Activated CD8-positive, alpha-beta memory T cell treated with anti-CD3 and anti-CD28 coated beads for 48 hours (primary cell): ENCODE results near the gene UBALD1.

Source experiments
- DNase-seq, 3 experiments: peaks; one replicate each; pipeline ENCODE4 v3.0.0-alpha.2; 2020; ENCODE audit warnings: low read depth in 2 of 3, low spot score in 2 of 3

The UBALD1 gene

GRCh38 chr16:4614571-4615383, at the start of gene UBALD1:
UBALD1 (minus strand) TSS chr16:4614888; CDS start chr16:4614797, 91 bp downstream.
- peak; percentile 60 to 68 (median 67) for DNase-seq

DNA sequence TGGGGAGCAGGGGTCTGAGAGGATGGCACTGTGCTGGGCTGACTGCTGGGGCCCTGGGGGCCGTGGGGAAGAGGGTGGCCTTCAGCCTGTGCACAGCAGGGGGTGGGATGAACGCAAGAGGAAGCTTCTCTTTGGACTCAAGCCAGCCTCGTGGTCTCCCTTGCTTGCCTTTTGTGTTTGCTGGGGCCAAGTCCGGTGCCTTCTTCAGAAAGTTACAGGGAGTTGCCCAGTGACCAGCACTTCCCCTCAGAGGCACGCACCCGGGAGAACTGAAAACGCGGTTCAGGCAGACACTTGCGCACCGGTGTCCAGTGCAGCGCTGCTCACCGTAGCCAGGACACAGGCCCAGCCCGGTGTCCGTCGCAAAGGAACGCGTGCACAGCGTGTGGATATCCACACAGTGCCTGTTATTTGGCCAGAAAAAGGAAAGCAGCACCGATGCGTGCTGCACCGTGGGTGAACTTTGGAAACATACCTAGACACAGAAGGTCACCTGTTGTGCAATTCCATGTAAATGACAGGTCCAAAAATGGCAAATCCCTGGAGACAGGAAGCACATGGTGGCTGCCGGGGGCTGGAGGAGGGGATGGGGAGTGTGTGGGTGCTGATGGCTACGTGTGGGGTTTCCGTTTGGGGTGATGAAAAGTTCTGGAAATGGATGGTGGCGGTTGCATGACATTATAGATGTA, 49.2 kb upstream of the UBALD1 start:
- no peak for DNase-seq

- no peak for DNase-seq
These were observed 48.7 kb upstream of the UBALD1 start for GRCh38 chr16:4663465-4663776.

DNA sequence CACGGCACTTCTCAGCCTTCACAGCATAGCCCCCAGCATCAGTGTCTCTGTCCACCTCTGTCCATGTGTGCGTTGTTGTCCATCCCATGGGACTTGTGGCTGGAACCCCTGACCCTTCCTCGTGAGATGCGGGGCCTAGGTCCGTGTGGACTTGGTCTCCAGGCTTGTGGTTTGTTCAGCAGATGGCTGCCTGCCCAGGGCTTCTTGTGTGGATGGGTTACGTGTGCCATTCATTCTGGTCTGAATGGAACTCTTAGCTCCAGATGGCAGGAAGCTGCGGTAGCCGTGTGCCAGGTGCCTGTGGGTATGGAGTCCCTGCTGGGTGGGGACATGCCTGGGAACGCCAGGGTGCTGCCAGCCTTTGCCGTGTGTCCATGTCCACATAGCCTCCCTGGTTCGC, 47.0 kb upstream of the UBALD1 start:
- no peak for DNase-seq

- peak; percentile 61 to 78 (median 67) for DNase-seq
These were observed 45.8 kb upstream of the UBALD1 start for GRCh38 chr16:4660454-4661007.

GRCh38 chr16:4659363-4660353, 45.0 kb upstream of the UBALD1 start:
- DNase-seq: no peak

- no peak for DNase-seq
These were observed 42.3 kb upstream of the UBALD1 start for GRCh38 chr16:4656695-4657686.

GRCh38 chr16:4656221-4656620, 41.5 kb upstream of the UBALD1 start:
- DNase-seq: no peak

DNA sequence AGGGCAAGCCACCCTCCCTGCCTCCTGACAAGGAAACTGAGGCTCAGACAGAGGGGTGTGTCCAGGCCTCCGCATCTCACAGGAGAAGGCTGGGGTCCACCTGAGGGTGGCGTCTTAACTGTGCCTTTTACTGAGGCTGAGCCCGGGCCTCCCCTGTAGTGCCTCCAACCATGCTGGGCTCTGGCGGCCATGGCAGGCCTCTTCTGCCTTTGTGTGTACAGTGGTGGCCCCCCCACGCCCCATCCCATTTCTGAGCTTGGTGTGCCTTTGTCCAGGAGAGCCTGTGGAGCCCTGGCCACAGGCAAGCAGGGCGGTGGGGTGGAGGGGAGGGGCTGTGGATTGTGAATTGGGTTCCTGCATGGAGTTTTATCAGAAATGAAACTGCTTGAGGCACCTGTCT, 41.1 kb upstream of the UBALD1 start:
- no peak for DNase-seq

- DNase-seq: no peak
These were observed 40.4 kb upstream of the UBALD1 start for GRCh38 chr16:4654964-4655590.

DNA sequence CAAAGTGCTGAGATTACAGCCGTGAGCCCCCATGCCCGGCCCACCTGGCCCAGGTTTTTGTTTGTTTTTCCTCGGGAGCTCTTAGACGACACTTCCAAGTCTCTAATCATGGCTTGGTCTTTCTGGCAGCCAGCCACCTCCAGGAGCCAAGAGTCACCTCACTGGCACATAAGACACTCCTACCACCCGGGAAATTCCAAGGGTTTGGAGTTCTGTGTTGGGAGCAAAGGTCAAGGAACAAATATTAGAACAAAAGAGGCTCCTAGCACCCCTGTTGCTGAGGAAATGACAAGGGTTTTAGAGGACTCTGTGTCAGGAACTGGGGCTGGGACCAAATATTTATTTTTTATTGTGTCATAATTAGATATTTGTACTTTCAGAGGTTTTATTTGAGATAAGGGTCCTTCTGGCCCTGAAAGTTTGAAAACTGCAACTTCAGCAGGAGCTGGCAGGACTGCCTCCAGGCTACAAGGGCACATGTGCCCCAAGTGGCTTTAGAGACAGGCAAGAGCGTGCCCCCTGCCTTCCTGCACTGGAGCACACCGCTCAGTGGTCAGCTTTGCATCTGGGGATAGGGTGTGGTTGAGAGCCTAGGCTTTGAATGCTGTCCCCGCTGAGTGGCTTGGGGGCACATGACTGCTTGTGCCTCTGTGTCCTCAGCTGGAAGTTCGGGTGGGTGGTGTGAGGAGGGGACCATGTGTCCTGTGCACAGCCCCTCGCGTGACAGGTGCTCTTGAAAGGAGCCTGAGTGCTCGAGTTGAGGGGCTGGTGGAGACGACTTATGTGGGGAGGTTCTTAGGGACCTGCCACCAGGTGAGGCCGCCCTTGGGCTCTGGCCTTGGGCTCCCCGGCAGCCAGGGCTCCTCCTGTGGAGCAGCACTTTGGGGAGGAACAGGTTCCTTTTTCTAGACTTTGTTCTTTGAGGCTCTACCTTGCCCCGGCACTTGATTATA, 39.6 kb upstream of the UBALD1 start:
- DNase-seq: no peak

DNA sequence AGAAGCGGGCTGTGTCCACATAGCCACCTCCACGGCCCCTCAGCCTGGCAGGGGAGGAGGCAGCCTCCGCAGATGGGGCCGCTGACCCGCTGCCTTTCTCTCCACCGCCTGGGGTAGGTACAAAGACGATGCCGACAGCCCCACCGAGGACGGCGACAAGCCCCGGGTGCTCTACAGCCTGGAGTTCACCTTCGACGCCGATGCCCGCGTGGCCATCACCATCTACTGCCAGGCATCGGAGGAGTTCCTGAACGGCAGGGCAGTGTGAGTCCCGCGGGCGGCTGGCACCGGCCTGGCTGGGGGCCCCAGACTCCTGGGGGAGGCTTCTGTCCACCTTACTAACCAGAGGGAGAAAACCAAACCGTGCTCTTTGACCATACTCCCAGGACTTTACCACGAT, 37.9 kb upstream of the UBALD1 start:
- DNase-seq: no peak

DNA sequence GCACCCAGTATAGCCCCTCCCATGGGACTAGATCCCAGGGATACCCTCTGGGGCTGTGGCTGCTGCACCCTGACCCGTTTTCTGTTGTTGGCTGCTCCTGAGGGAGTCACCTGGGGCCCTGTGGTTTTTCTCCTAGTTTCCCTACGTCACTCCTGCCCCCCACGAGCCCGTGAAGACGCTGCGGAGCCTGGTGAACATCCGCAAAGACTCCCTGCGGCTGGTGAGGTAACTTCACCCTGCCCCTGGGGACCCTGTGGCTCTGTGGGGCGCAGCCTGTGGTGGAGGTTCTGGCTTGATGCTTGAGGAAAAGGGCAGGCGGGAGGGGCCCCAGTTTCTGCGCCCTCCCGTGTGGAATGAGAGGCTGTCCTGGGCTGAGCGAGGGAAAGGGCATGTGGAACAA, 37.1 kb upstream of the UBALD1 start:
- DNase-seq: no peak

DNA sequence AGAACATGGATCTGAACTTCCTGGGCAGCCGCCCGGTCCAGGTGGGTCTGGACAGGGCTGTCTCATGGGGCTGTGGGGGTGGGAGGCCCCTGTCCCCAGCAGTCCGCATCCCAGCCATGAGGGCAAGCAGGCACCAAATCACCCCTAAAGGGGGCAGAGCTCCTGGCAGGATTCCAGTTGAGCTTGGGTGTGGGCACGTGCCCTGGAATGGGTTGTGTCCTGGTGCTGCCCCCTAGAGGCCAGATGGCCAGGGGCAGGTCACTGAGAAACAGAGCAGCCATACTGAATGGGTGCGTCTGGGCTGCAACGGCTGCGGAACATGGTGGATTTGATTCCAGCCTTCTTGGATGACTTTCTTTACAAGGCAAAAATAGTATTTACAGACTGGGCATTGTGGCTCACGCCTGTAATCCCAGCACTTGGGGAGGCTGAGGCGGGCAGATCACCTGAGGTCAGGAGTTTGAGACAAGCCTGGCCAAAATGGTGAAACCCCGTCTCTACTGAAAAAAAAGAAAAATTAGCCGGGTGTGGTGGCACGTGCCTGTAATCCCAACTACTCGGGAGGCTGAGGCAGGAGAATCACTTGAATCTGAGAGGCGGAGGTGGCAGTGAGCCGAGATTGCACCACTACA, 35.9 kb upstream of the UBALD1 start:
- peak; percentile 56 to 68 (median 59) for DNase-seq

GRCh38 chr16:4649744-4650442, 35.2 kb upstream of the UBALD1 start:
- no peak for DNase-seq

DNA sequence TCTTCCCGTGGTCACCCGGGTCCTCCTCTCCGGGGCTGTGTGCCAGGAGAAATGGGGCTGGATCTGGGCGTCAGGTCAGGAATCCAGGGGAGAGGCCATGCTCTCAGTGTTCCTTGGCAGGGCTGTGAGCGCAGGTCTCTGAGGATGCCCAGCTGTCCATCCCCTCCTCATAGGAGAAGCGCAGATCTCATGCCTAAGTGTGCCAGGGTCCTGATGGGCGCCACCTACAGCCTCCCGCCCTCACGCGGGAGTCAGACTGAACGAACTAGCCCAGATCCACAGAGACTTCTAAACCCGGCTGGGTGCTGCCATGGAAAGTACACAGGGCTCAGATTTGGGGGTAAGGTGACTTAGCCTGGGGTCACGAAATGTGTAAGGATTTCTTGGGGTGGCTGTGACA, 34.2 kb upstream of the UBALD1 start:
- DNase-seq: no peak

DNA sequence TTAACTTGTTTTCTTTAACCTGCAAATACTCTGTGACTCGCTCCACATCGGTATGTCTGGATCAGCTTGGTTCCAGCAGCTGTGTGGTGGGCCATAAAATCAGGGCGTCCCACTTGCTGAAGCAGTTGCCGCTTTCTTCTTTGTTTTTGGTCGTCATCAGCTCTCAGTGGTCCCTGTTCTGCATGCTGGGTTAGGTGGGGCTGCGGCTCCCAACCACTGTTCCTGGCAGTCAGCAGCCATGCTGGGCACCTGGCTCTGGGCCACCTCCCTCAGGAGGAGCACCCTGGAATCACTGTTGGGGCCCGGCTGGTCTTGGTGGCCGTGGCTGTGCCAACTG, 32.9 kb upstream of the UBALD1 start:
- DNase-seq: no peak
